Testis (tissue), 3 donors: ENCODE measurements around the gene NUP133. TPM values are rescaled to one million over a fixed set of nuclear protein-coding genes. Genes with fewer than 3 reads are reported as not detected.
"Not testable (repeated sequence)": the region's sequence is repeated elsewhere in the genome, so short reads cannot be mapped to it uniquely, and the experiment has no call there.

Source experiments
- DNase-seq: peaks from one replicate; pipeline ENCODE4 v3.0.0-alpha.2; 2019
- H3K27ac ChIP-seq, 2 donors: fragments of 200-600 bp; sonication (generic); one replicate each; pipeline ENCODE4 v1.5.1; 2019
- H3K27me3 ChIP-seq: fragments of 200-600 bp; sonication (generic); one replicate; pipeline ENCODE4 v1.5.1; 2019
- H3K36me3 ChIP-seq: fragments of 200-600 bp; sonication (generic); one replicate; pipeline ENCODE4 v1.5.1; 2017; ENCODE audit warnings: low read depth; ENCODE audit errors: missing control alignments
- H3K4me1 ChIP-seq: fragments of 200-600 bp; sonication (generic); one replicate; pipeline ENCODE4 v1.5.1; 2019
- H3K4me3 ChIP-seq, 2 donors: fragments of 200-600 bp; sonication (generic); one replicate each; pipeline ENCODE4 v1.5.1; 2017 to 2019
- H3K9me3 ChIP-seq: fragments of 200-600 bp; sonication (generic); one replicate; pipeline ENCODE4 v1.5.1; 2017
- CTCF ChIP-seq, 3 experiments: fragments of 450-650 bp in 2 of 3; fragments of 200-600 bp in 1 of 3; sonication (generic) in 1 of 3; IDR thresholded peaks; one replicate each; pipeline ENCODE4 v1.5.1; 2016 to 2019; ENCODE audit warnings: antibody characterized with exemption in 3 of 3, mild to moderate bottlenecking in 2 of 3, moderate library complexity in 1 of 3
- POLR2A ChIP-seq: fragments of 450-650 bp; IDR thresholded peaks from one replicate; pipeline ENCODE4 v1.6.1; 2017; ENCODE audit warnings: antibody characterized with exemption, mild to moderate bottlenecking, moderate library complexity
- WGBS, 2 donors: methylation state at CpG; one replicate each; pipeline ENCODE4 v1.1.5; 2018; 5-methylcytosine and 5-hydroxymethylcytosine counted together
- intact Hi-C: fragments of 100-400 bp; cut with DNase I; formaldehyde crosslinking; loops from one replicate; pipeline ENCODE4 v1.15.1; 2023; ENCODE audit warnings: low total_unique reads
- polyA plus RNA-seq: library from polyadenylated mRNA; stranded (reverse); fragments of 350-450 nt; fragmentation: Illumina TruSeq; extraction: RNeasy Lipid Tissue Mini Kit (QIAGEN cat#74804); gene quantifications from one replicate; pipeline ENCODE4 v1.2.3, GENCODE V29; 2014; ENCODE audit warnings: low read depth, low replicate concordance; ENCODE audit not compliant: insufficient read depth
- total RNA-seq, 2 donors: library from RNA; depleted of rRNA; stranded (reverse); fragments of >200 nt; gene quantifications; one replicate each; pipeline ENCODE4 v1.2.3, GENCODE V29; 2016

NUP133 gene
- total and polyA plus RNA-seq, 3 donors from 2014 or later, result 26.5 to 60.9 (median 46.5) TPM

- TF ChIP-seq POLR2A, result no peak
- TF ChIP-seq CTCF (IDR thresholded peaks at IDR 0.05), result no peak
- no peaks in the 10 kb centered on the region for H3K27me3 ChIP-seq
- no peaks in the 10 kb centered on the region for H3K36me3 ChIP-seq
- intact Hi-C loops, result loop anchor here (5.0 kb wide), 1 partner anchor 256 kb away; no protein-coding TSS in a partner anchor
- H3K27ac ChIP-seq, result no peak overlapping the region
- no peak overlapping the region for H3K4me3 ChIP-seq
- no peak for DNase-seq
- no peaks in the 10 kb centered on the region for H3K9me3 ChIP-seq
- 59 to 88% methylated on average over 2 to 8 of the region's 8 CpGs for WGBS, 2 donors
- H3K4me1 ChIP-seq, result peaks cover 13% of the 10 kb centered on the region
These were observed 104.6 kb downstream of the NUP133 start for GRCh38 chr1:229403573-229403972.

GRCh38 chr1:229402993-229403392, 105.1 kb downstream of the NUP133 start:
- TF ChIP-seq CTCF (IDR thresholded peaks at IDR 0.05) (no peak), POLR2A (no peak)
- H3K9me3 ChIP-seq, result no peaks in the 10 kb centered on the region
- 64 to 74% methylated on average over 5 to 6 of the region's 6 CpGs for WGBS, 2 donors

GRCh38 chr1:229402329-229402728, 105.8 kb downstream of the NUP133 start:
- H3K27me3 ChIP-seq, DNase-seq, H3K4me3 ChIP-seq, H3K9me3 ChIP-seq, H3K27ac ChIP-seq, H3K4me1 ChIP-seq, H3K36me3 ChIP-seq: not testable (repeated sequence)
- WGBS, 2 donors, result 52 to 67% methylated on average over 4 of the region's 4 CpGs
- intact Hi-C loops, result loop anchor here (5.0 kb wide), 1 partner anchor 255 kb away; no protein-coding TSS in a partner anchor

More at GRCh38 chr1:229402993-229403392, 105.1 kb downstream of the NUP133 start:
- H3K36me3 ChIP-seq, result no peaks in the 10 kb centered on the region
- no peaks in the 10 kb centered on the region for H3K27me3 ChIP-seq
- no peak overlapping the region for H3K4me3 ChIP-seq
- H3K4me1 ChIP-seq, result peaks cover 13% of the 10 kb centered on the region
- no peak for DNase-seq
- intact Hi-C loops, result loop anchor here (5.0 kb wide), 1 partner anchor 256 kb away; no protein-coding TSS in a partner anchor
- no peak overlapping the region for H3K27ac ChIP-seq

- Histone ChIP-seq H3K9me3 (no peaks in the 10 kb centered on the region), H3K4me1 (no peaks in the 10 kb centered on the region), H3K27me3 (no peaks in the 10 kb centered on the region), H3K36me3 (no peaks in the 10 kb centered on the region), H3K27ac (no peak overlapping the region), H3K4me3 (no peak overlapping the region)
- TF ChIP-seq POLR2A (no peak), CTCF (IDR thresholded peaks at IDR 0.05) (no peak)
- DNase-seq, result no peak
- WGBS, 2 donors, result 47 to 51% methylated on average over 5 of the region's 5 CpGs
- intact Hi-C loops, result no loop called here
These were observed 110.4 kb downstream of the NUP133 start for GRCh38 chr1:229397762-229398161.

- WGBS, 2 donors, result 60 to 64% methylated on average over 10 to 11 of the region's 11 CpGs
- H3K9me3 ChIP-seq, result no peaks in the 10 kb centered on the region
- no peak overlapping the region for H3K27ac ChIP-seq
- TF ChIP-seq POLR2A (no peak), CTCF (IDR thresholded peaks at IDR 0.05) (no peak)
- no peaks in the 10 kb centered on the region for H3K4me1 ChIP-seq
- no peak for DNase-seq
- no peak overlapping the region for H3K4me3 ChIP-seq
- H3K27me3 ChIP-seq, result no peaks in the 10 kb centered on the region
- no peaks in the 10 kb centered on the region for H3K36me3 ChIP-seq
- intact Hi-C loops, result no loop called here
These were observed 111.4 kb downstream of the NUP133 start for GRCh38 chr1:229396585-229397206.

GRCh38 chr1:229394517-229394916, 113.6 kb downstream of the NUP133 start:
- H3K27me3 ChIP-seq, H3K4me3 ChIP-seq, H3K4me1 ChIP-seq, H3K36me3 ChIP-seq, intact Hi-C loops, H3K9me3 ChIP-seq, DNase-seq, H3K27ac ChIP-seq: not testable (repeated sequence)
- 92 to 95% methylated on average over 5 of the region's 5 CpGs for WGBS, 2 donors
